GM10266 (cell line): ENCODE results near the gene ZNF474.

Source experiments
- DNase-seq: peaks from one replicate; pipeline ENCODE4 v3.0.0; 2012; ENCODE audit errors: extremely low spot score
- TF ChIP-seq, protein P1 (sequence below): IDR thresholded peaks from 2 replicates; pipeline ENCODE4 v1.5.1; 2012; ENCODE audit warnings: mild to moderate bottlenecking, low read depth; ENCODE audit not compliant: control insufficient read depth, insufficient read depth; ENCODE audit errors: missing control alignments

ZNF474 gene

DNA sequence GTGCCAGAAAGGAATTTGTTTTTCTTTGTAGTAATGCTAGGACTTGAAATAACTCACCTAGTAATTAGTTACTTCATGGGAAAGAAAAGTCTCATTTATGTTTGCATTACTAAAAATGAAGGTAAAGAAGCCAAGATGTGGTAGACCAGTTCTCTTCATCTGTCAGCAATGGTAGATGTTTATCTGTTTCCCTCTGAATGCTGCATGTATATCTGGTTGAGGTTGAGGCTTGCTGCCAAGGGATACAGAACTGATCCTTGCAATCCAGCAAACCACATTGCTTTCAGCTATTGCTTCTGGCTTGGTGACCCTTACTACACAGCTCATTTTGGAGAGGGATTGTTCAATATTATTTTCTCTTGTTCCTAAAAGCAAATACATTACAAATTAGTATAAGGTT, 73.6 kb downstream of the ZNF474 start:
- TF ChIP-seq, protein P1, sequence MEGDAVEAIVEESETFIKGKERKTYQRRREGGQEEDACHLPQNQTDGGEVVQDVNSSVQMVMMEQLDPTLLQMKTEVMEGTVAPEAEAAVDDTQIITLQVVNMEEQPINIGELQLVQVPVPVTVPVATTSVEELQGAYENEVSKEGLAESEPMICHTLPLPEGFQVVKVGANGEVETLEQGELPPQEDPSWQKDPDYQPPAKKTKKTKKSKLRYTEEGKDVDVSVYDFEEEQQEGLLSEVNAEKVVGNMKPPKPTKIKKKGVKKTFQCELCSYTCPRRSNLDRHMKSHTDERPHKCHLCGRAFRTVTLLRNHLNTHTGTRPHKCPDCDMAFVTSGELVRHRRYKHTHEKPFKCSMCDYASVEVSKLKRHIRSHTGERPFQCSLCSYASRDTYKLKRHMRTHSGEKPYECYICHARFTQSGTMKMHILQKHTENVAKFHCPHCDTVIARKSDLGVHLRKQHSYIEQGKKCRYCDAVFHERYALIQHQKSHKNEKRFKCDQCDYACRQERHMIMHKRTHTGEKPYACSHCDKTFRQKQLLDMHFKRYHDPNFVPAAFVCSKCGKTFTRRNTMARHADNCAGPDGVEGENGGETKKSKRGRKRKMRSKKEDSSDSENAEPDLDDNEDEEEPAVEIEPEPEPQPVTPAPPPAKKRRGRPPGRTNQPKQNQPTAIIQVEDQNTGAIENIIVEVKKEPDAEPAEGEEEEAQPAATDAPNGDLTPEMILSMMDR: no peak
- DNase-seq: no peak
